Endothelial cell of umbilical vein (primary cell): ENCODE data around the gene ERAP2. TPM values are rescaled to one million over a fixed set of nuclear protein-coding genes. Genes with fewer than 3 reads are reported as not detected.

Source experiments
- BruUV-seq: library from RNA; stranded (reverse); fragments of 400-500 nt; replicated peaks from 2 replicates; lab custom pipeline; 2021; lab: Mats Ljungman, UMichigan
- CTCF ChIA-PET: fragments of 300-600, 350-600 bp; sonication (Branson Sonifier 250); formaldehyde crosslinking; loops from one replicate; lab custom pipeline; 2021; ENCODE audit warnings: antibody characterized with exemption, inconsistent platforms; lab: Charles Lee
- POLR2A ChIA-PET: fragments of 300-600, 350-600 bp; sonication (Branson Sonifier 250); formaldehyde crosslinking; loops from one replicate; lab custom pipeline; 2021; ENCODE audit warnings: antibody characterized with exemption, inconsistent platforms; lab: Charles Lee
- DNase-seq: peaks from one replicate; pipeline ENCODE4 v3.0.0-alpha.2; 2011; ENCODE audit warnings: low read depth, low spot score
- FAIRE-seq: peaks from 2 replicates; lab custom pipeline; 2011; peaks lifted over from hg19 to GRCh38; lab: Jason Lieb, UNC
- H2AFZ ChIP-seq: 2 replicates; pipeline ENCODE4 v1.6.0; 2012; ENCODE audit warnings: low read depth, low read length, control low read depth, inconsistent platforms
- H3K27ac ChIP-seq: 2 replicates; pipeline ENCODE4 v1.5.1; 2011; ENCODE audit warnings: low read depth, mild to moderate bottlenecking, control low read depth, low read length, moderate library complexity; ENCODE audit not compliant: insufficient read depth
- H3K27me3 ChIP-seq, 2 experiments: 2 replicates each; pipeline versions ENCODE4 v1.6.0 to v1.6.1; 2011; ENCODE audit warnings: low read length in 2 of 2, mixed read lengths in 1 of 2; ENCODE audit not compliant: control insufficient read depth in 2 of 2, insufficient read depth in 2 of 2
- H3K36me3 ChIP-seq, 2 experiments: 2 replicates in 1 of 2; 3 replicates in 1 of 2; pipeline ENCODE4 v1.5.1; 2011; ENCODE audit warnings: low read length in 2 of 2, mild to moderate bottlenecking in 1 of 2, moderate library complexity in 1 of 2; ENCODE audit not compliant: control insufficient read depth in 2 of 2, insufficient read depth in 2 of 2; ENCODE audit errors: extremely low read depth in 1 of 2
- H3K4me1 ChIP-seq: 3 replicates; pipeline ENCODE4 v1.5.1; 2011; ENCODE audit warnings: mild to moderate bottlenecking, low read length; ENCODE audit not compliant: control insufficient read depth, insufficient read depth; ENCODE audit errors: extremely low read depth
- H3K4me2 ChIP-seq: 2 replicates; pipeline ENCODE4 v1.6.1; 2011; ENCODE audit warnings: low read length, control low read depth, mixed read lengths; ENCODE audit not compliant: insufficient read depth
- H3K4me3 ChIP-seq, 3 experiments: fragments of 200-600 bp in 1 of 3; sonication (generic), shearing (Covaris generic) in 1 of 3; replicated peaks in 1 of 3; 2 replicates each; pipeline ENCODE4 v1.5.1; 2011 to 2016; ENCODE audit warnings: control low read depth in 3 of 3, low read length in 3 of 3, mild to moderate bottlenecking in 2 of 3, inconsistent platforms in 1 of 3, low read depth in 1 of 3, moderate library complexity in 1 of 3; ENCODE audit not compliant: insufficient read depth in 1 of 3
- H3K79me2 ChIP-seq: 2 replicates; pipeline ENCODE4 v1.6.0; 2012; ENCODE audit warnings: low read length, inconsistent platforms; ENCODE audit not compliant: control insufficient read depth, insufficient read depth
- H3K9ac ChIP-seq: replicated peaks from 2 replicates; pipeline ENCODE3; 2011; ENCODE audit warnings: low read length, control low read depth; ENCODE audit not compliant: insufficient read depth; ENCODE audit errors: extremely low read depth
- H3K9me1 ChIP-seq: replicated peaks from 3 replicates; pipeline ENCODE4 v1.6.0; 2011; ENCODE audit warnings: mild to moderate bottlenecking, low read length; ENCODE audit not compliant: control insufficient read depth, insufficient read depth; ENCODE audit errors: extremely low read depth
- H3K9me3 ChIP-seq: replicated peaks from 2 replicates; pipeline ENCODE4 v1.5.1; 2012; ENCODE audit warnings: low read length, inconsistent platforms; ENCODE audit not compliant: control insufficient read depth, insufficient read depth
- H4K20me1 ChIP-seq: replicated peaks from 2 replicates; pipeline ENCODE3; 2011; ENCODE audit warnings: mild to moderate bottlenecking, low read length; ENCODE audit not compliant: control insufficient read depth, insufficient read depth; ENCODE audit errors: extremely low read depth
- EZH2 ChIP-seq: IDR thresholded peaks from 2 replicates; pipeline ENCODE4 v1.6.1; 2012; ENCODE audit warnings: borderline replicate concordance, low read depth, mild to moderate bottlenecking, moderate library complexity, low read length, inconsistent platforms; ENCODE audit not compliant: severe bottlenecking
- FOS ChIP-seq: IDR thresholded peaks from 2 replicates; pipeline ENCODE4 v1.6.1; 2011; ENCODE audit warnings: mild to moderate bottlenecking, low read length, moderate library complexity, borderline replicate concordance; ENCODE audit not compliant: insufficient read depth
- GATA2 ChIP-seq: IDR thresholded peaks from 2 replicates; pipeline ENCODE4 v1.7.0; 2011; ENCODE audit warnings: low read depth, mild to moderate bottlenecking, moderate library complexity, mixed read lengths, low read length; ENCODE audit not compliant: insufficient read length, insufficient read depth
- JUN ChIP-seq: IDR thresholded peaks from 2 replicates; pipeline ENCODE4 v1.6.1; 2011; ENCODE audit warnings: borderline replicate concordance, low read depth; ENCODE audit not compliant: insufficient read length, insufficient read depth
- MYC ChIP-seq: IDR thresholded peaks from one replicate; pipeline ENCODE4 v1.6.1; 2011; ENCODE audit warnings: mild to moderate bottlenecking, low read depth, low read length
- POLR2A ChIP-seq: IDR thresholded peaks from 2 replicates; pipeline ENCODE4 v1.6.1; 2012; ENCODE audit warnings: low read depth, mild to moderate bottlenecking, control low read depth, low read length
- POLR2AphosphoS5 ChIP-seq: IDR thresholded peaks from 2 replicates; pipeline ENCODE4 v1.6.1; 2012; ENCODE audit warnings: low read depth, mild to moderate bottlenecking, control low read depth, low read length, moderate library complexity; ENCODE audit not compliant: insufficient read depth
- dilution Hi-C: fragments of 300-500 bp; cut with MboI; formaldehyde crosslinking; loops from one replicate; pipeline ENCODE4 v1.15.0; 2019; ENCODE audit warnings: low sequenced_read_pairs; ENCODE audit not compliant: extremely low pct_ligation_motif_present
- intact Hi-C: fragments of 100-400 bp; cut with micrococcal nuclease; formaldehyde crosslinking; loops from one replicate; pipeline ENCODE4 v1.10.0; 2022
- polyA plus RNA-seq, 4 experiments: library from polyadenylated mRNA; depleted of rRNA in 3 of 4; stranded (reverse) in 3 of 4; unstranded in 1 of 4; fragments of >200 nt; gene quantifications; 2 replicates each; pipeline versions ENCODE4 v1.2.1 to v1.2.3, GENCODE V29; 2011 to 2012; ENCODE audit warnings: missing spikeins in 1 of 4
- total RNA-seq: library from RNA; stranded (reverse); gene quantifications from 2 replicates; pipeline ENCODE4 v1.2.3, GENCODE V29; 2021
- TF ChIP-seq, protein P1 (sequence below), 2 donors: IDR thresholded peaks; 1 replicate in 1 of 2; 2 replicates in 1 of 2; pipeline ENCODE4 v1.5.1; 2011; ENCODE audit warnings: low read length in 2 of 2, mild to moderate bottlenecking in 2 of 2, moderate library complexity in 2 of 2, control low read depth in 1 of 2, inconsistent platforms in 1 of 2, low read depth in 1 of 2; ENCODE audit not compliant: insufficient read depth in 1 of 2; ENCODE audit errors: extremely low read depth in 1 of 2
- TF ChIP-seq, protein P2 (sequence below): IDR thresholded peaks from 2 replicates; pipeline ENCODE4 v1.6.1; 2011; ENCODE audit not compliant: insufficient read depth, insufficient read length

Gene ERAP2
- total and polyA plus RNA-seq, 2 donors (not counting 3 experiments of a cell fraction or from before 2014, with no cell fraction given), result 3.1 to 10.0 TPM

GRCh38 chr5:96852759-96853158 is 23.5 kb upstream of the ERAP2 start:
- no peak overlapping the region for H2AFZ ChIP-seq
- DNase-seq (no peak), FAIRE-seq (no peak)
- no peaks in the 10 kb centered on the region for H3K9me1 ChIP-seq
- H3K4me2 ChIP-seq, result no peak overlapping the region
- ChIA-PET POLR2A (no interaction called here), CTCF (no interaction called here)
- H3K4me3 ChIP-seq, result no peak overlapping the region
- no peaks in the 10 kb centered on the region for H3K9me3 ChIP-seq
- dilution Hi-C loops, result no loop called here
- H3K36me3 ChIP-seq, result no peaks in the 10 kb centered on the region
- BruUV-seq, result no TSS peak
- H4K20me1 ChIP-seq, result no peaks in the 10 kb centered on the region
- H3K4me1 ChIP-seq, result no peaks in the 10 kb centered on the region
- H3K9ac ChIP-seq, result no peak overlapping the region
- no peak overlapping the region for H3K27ac ChIP-seq
- TF ChIP-seq POLR2AphosphoS5 (no peak), GATA2 (no peak), EZH2 (no peak), JUN (no peak), POLR2A (no peak), FOS (no peak), MYC (no peak)
- TF ChIP-seq, protein P1, sequence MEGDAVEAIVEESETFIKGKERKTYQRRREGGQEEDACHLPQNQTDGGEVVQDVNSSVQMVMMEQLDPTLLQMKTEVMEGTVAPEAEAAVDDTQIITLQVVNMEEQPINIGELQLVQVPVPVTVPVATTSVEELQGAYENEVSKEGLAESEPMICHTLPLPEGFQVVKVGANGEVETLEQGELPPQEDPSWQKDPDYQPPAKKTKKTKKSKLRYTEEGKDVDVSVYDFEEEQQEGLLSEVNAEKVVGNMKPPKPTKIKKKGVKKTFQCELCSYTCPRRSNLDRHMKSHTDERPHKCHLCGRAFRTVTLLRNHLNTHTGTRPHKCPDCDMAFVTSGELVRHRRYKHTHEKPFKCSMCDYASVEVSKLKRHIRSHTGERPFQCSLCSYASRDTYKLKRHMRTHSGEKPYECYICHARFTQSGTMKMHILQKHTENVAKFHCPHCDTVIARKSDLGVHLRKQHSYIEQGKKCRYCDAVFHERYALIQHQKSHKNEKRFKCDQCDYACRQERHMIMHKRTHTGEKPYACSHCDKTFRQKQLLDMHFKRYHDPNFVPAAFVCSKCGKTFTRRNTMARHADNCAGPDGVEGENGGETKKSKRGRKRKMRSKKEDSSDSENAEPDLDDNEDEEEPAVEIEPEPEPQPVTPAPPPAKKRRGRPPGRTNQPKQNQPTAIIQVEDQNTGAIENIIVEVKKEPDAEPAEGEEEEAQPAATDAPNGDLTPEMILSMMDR (IDR thresholded peaks at IDR 0.05; ENCODE audit: extremely low read depth in 1 of 2, insufficient read depth in 1 of 2, low read depth in 1 of 2, low read length in 2 of 2), result no peak
- TF ChIP-seq, protein P2, sequence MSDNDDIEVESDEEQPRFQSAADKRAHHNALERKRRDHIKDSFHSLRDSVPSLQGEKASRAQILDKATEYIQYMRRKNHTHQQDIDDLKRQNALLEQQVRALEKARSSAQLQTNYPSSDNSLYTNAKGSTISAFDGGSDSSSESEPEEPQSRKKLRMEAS, result no peak
- intact Hi-C loops, result no loop called here
- no peaks in the 10 kb centered on the region for H3K27me3 ChIP-seq
- H3K79me2 ChIP-seq, result no peaks in the 10 kb centered on the region
